Neural progenitor cell (in vitro differentiated cells): ENCODE results near the gene BMPR1B. TPM values are rescaled to one million over a fixed set of nuclear protein-coding genes. Genes with fewer than 3 reads are reported as not detected.

Experiments
- DNase-seq: peaks from one replicate; pipeline ENCODE4 v3.0.0-alpha.2; 2016; ENCODE audit warnings: low spot score
- H2AFZ ChIP-seq: fragments of 200-600 bp; sonication (generic); replicated peaks from 2 replicates; pipeline ENCODE4 v1.6.1; 2016; ENCODE audit warnings: antibody characterized with exemption
- H3F3A ChIP-seq: fragments of 200-600 bp; sonication (generic); 2 replicates; pipeline ENCODE4 v1.6.1; 2016; ENCODE audit warnings: antibody characterized with exemption, low read depth
- H3K27ac ChIP-seq: fragments of 200-600 bp; sonication (generic); 2 replicates; pipeline ENCODE4 v1.5.1; 2016; ENCODE audit warnings: mild to moderate bottlenecking
- H3K27me3 ChIP-seq: fragments of 200-600 bp; sonication (generic); 2 replicates; pipeline ENCODE4 v1.6.1; 2016; ENCODE audit warnings: mild to moderate bottlenecking, moderate library complexity
- H3K36me3 ChIP-seq: fragments of 200-600 bp; sonication (generic); 2 replicates; pipeline ENCODE4 v1.5.1; 2016
- H3K4me1 ChIP-seq: fragments of 200-600 bp; sonication (generic); 2 replicates; pipeline ENCODE4 v1.6.1; 2016; ENCODE audit warnings: mixed run types
- H3K4me2 ChIP-seq: fragments of 200-600 bp; sonication (generic); 2 replicates; pipeline ENCODE4 v1.6.1; 2016
- H3K4me3 ChIP-seq: fragments of 200-600 bp; sonication (generic); 2 replicates; pipeline ENCODE4 v1.5.1; 2016
- H3K79me2 ChIP-seq: fragments of 200-600 bp; sonication (generic); 2 replicates; pipeline ENCODE4 v1.6.1; 2016; ENCODE audit warnings: low read depth
- H3K9ac ChIP-seq: fragments of 200-600 bp; sonication (generic); 2 replicates; pipeline ENCODE4 v1.6.1; 2016
- H3K9me3 ChIP-seq: fragments of 200-600 bp; sonication (generic); 2 replicates; pipeline ENCODE4 v1.5.1; 2016; ENCODE audit warnings: low read depth
- H4K20me1 ChIP-seq: fragments of 200-600 bp; sonication (generic); 2 replicates; pipeline ENCODE4 v1.6.1; 2016; ENCODE audit warnings: low read depth
- H3K27ac Mint-ChIP-seq: 3 replicates; pipeline ENCODE4 v1.8.0; 2021; ENCODE audit warnings: mixed read lengths
- H3K27me3 Mint-ChIP-seq: 2 replicates; pipeline ENCODE4 v1.8.0; 2022; ENCODE audit warnings: low read depth, mild to moderate bottlenecking, inconsistent platforms, moderate library complexity, mixed read lengths; ENCODE audit not compliant: insufficient read depth
- H3K36me3 Mint-ChIP-seq: 3 replicates; pipeline ENCODE4 v1.8.0; 2021; ENCODE audit warnings: mixed read lengths
- H3K4me1 Mint-ChIP-seq: 3 replicates; pipeline ENCODE4 v1.8.0; 2021; ENCODE audit warnings: mixed read lengths
- H3K4me3 Mint-ChIP-seq: 3 replicates; pipeline ENCODE4 v1.8.0; 2021; ENCODE audit warnings: mild to moderate bottlenecking, moderate library complexity, mixed read lengths
- H3K9me3 Mint-ChIP-seq: 3 replicates; pipeline ENCODE4 v1.8.0; 2020; ENCODE audit warnings: mixed read lengths
- CTCF ChIP-seq: fragments of 200-600 bp; sonication (generic); IDR thresholded peaks from 2 replicates; pipeline ENCODE4 v1.5.1; 2017; ENCODE audit warnings: antibody characterized with exemption, mild to moderate bottlenecking
- EZH2 ChIP-seq: fragments of 200-600 bp; sonication (generic); IDR thresholded peaks from 2 replicates; pipeline ENCODE4 v1.6.1; 2017; ENCODE audit warnings: antibody characterized with exemption, mild to moderate bottlenecking, moderate library complexity
- EZH2phosphoT487 ChIP-seq: fragments of 200-600 bp; sonication (generic); IDR thresholded peaks from 2 replicates; pipeline ENCODE4 v1.6.1; 2017; ENCODE audit warnings: antibody characterized with exemption
- total RNA-seq: library from RNA; depleted of rRNA; stranded (reverse); fragments of >200 nt; gene quantifications from 2 replicates; pipeline ENCODE4 v1.2.3, GENCODE V29; 2015; ENCODE audit warnings: low replicate concordance

The BMPR1B gene
- total RNA-seq, 1 donor from 2014 or later = 2.7 TPM

GRCh38 chr4:94871644-94872305 lies 114.0 kb downstream of the BMPR1B start:
- TF ChIP-seq CTCF = no peak
- no peak for TF ChIP-seq EZH2phosphoT487
- TF ChIP-seq EZH2 = no peak
- Histone ChIP-seq H3F3A (no peaks in the 10 kb centered on the region), H3K27me3 (no peaks in the 10 kb centered on the region), H2AFZ (no peak overlapping the region), H3K4me2 (no peak overlapping the region), H4K20me1 (no peaks in the 10 kb centered on the region), H3K27ac (no peak overlapping the region), H3K79me2 (no peaks in the 10 kb centered on the region), H3K36me3 (no peaks in the 10 kb centered on the region), H3K4me1 (no peaks in the 10 kb centered on the region), H3K4me3 (no peak overlapping the region), H3K9ac (no peak overlapping the region), H3K9me3 (no peaks in the 10 kb centered on the region)
- DNase-seq = no peak
- Mint-ChIP-seq H3K27me3 (peaks cover 2% of the 10 kb centered on the region), H3K36me3 (no peaks in the 10 kb centered on the region), H3K27ac (no peak overlapping the region), H3K4me1 (peaks cover 7% of the 10 kb centered on the region), H3K9me3 (no peaks in the 10 kb centered on the region), H3K4me3 (no peak overlapping the region)

DNA sequence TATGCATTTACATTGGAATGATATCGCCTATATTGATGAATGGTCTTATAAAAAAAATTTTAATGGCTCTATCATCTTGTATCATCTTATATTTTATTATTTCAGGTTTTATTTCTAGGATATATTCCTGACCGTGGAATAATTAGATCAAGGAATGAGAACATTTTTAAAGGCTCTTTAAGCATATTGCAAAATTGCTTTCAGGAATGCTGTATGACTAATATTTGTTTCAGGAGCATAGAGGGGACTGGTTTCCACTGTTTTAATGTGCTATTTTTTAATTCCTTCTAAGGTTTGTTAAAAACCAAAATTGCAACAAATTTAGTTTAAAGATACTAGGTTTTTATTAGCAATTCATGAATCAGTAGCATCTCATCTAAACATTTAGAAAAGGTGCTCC lies 120.2 kb downstream of the BMPR1B start:
- H3K4me1 ChIP-seq = no peaks in the 10 kb centered on the region
- no peak overlapping the region for H3K9ac ChIP-seq
- no peak overlapping the region for H3K4me2 ChIP-seq
- H3K36me3 ChIP-seq = no peaks in the 10 kb centered on the region
- Mint-ChIP-seq H3K27ac (no peak overlapping the region), H3K36me3 (peaks cover 3% of the 10 kb centered on the region), H3K9me3 (no peaks in the 10 kb centered on the region), H3K4me1 (no peaks in the 10 kb centered on the region), H3K27me3 (no peaks in the 10 kb centered on the region), H3K4me3 (no peak overlapping the region)
- no peak overlapping the region for H2AFZ ChIP-seq
- no peak overlapping the region for H3K4me3 ChIP-seq
- H3K27ac ChIP-seq = no peak overlapping the region
- no peaks in the 10 kb centered on the region for H3K79me2 ChIP-seq
- no peaks in the 10 kb centered on the region for H3F3A ChIP-seq
- no peak for DNase-seq
- no peaks in the 10 kb centered on the region for H3K9me3 ChIP-seq
- H3K27me3 ChIP-seq = no peaks in the 10 kb centered on the region
- H4K20me1 ChIP-seq = no peaks in the 10 kb centered on the region
- TF ChIP-seq EZH2phosphoT487 (no peak), CTCF (no peak), EZH2 (no peak)

GRCh38 chr4:94880956-94881355 lies 123.2 kb downstream of the BMPR1B start:
- Histone ChIP-seq H3K4me3 (no peak overlapping the region), H3K27ac (no peak overlapping the region), H3K4me1 (no peaks in the 10 kb centered on the region), H3K9me3 (no peaks in the 10 kb centered on the region), H4K20me1 (no peaks in the 10 kb centered on the region), H3K36me3 (no peaks in the 10 kb centered on the region), H3K9ac (no peak overlapping the region), H3K79me2 (no peaks in the 10 kb centered on the region), H3F3A (no peaks in the 10 kb centered on the region), H3K27me3 (no peaks in the 10 kb centered on the region), H3K4me2 (no peak overlapping the region), H2AFZ (no peak overlapping the region)
- Mint-ChIP-seq H3K27me3 (no peaks in the 10 kb centered on the region), H3K4me1 (no peaks in the 10 kb centered on the region), H3K27ac (no peak overlapping the region), H3K4me3 (no peak overlapping the region), H3K36me3 (peaks cover 3% of the 10 kb centered on the region), H3K9me3 (no peaks in the 10 kb centered on the region)
- no peak for DNase-seq
- no peak for TF ChIP-seq EZH2

GRCh38 chr4:94882756-94883155 lies 125.0 kb downstream of the BMPR1B start:
- H3K27me3 ChIP-seq = no peaks in the 10 kb centered on the region
- TF ChIP-seq CTCF (no peak), EZH2 (no peak), EZH2phosphoT487 (no peak)
- Mint-ChIP-seq H3K4me3 (no peak overlapping the region), H3K9me3 (no peaks in the 10 kb centered on the region), H3K27ac (no peak overlapping the region), H3K27me3 (peaks cover 2% of the 10 kb centered on the region), H3K4me1 (no peaks in the 10 kb centered on the region), H3K36me3 (peaks cover 5% of the 10 kb centered on the region)
- peaks cover 11% of the 10 kb centered on the region for H3K4me1 ChIP-seq
- H3K27ac ChIP-seq = no peak overlapping the region
- no peaks in the 10 kb centered on the region for H4K20me1 ChIP-seq
- no peaks in the 10 kb centered on the region for H3K79me2 ChIP-seq
- no peaks in the 10 kb centered on the region for H3K36me3 ChIP-seq
- no peak overlapping the region for H3K4me2 ChIP-seq
- no peak overlapping the region for H3K4me3 ChIP-seq
- H3K9ac ChIP-seq = no peak overlapping the region
- no peak overlapping the region for H2AFZ ChIP-seq
- no peaks in the 10 kb centered on the region for H3K9me3 ChIP-seq
- H3F3A ChIP-seq = no peaks in the 10 kb centered on the region
- DNase-seq = no peak
